NOMO-1 (cell line): ENCODE results near the gene PRSS21.

Experiments
- DNase-seq, 2 experiments: peaks; one replicate each; lab custom pipeline; 2025; ENCODE audit not compliant: unreplicated experiment in 2 of 2; lab: John Stamatoyannopoulos, UW

PRSS21 gene

DNA sequence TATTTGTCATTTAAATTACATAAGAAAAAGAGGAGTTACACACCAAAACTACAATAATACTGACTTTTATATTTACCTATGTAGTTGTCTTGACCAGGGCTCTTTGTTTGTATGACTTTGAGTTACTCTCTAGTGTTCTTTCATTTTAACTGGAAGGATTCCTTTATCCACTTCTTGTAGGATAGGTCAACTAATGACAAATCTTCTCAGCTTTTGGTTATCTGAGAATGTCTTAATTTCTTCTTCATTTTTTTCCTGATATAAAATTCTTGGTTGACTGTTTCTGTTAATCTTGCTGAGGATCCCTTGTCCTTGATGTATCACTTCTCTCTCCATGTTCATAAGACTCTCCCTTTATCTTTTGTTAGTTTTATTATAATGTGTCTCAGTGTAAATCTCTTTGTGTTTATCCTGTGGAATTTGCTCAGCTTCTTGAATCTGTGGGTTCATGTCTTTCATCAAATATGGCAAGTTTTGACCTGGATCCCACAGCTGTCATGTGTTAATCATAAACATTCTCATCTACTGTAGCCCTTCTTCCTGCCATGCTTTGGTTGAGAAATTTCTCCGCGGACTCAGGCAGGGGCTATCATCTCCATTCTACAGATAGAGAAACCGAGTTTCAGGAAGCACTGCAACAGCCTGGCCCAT lies 13.4 kb upstream of the PRSS21 start:
- DNase-seq, result no peak

DNA sequence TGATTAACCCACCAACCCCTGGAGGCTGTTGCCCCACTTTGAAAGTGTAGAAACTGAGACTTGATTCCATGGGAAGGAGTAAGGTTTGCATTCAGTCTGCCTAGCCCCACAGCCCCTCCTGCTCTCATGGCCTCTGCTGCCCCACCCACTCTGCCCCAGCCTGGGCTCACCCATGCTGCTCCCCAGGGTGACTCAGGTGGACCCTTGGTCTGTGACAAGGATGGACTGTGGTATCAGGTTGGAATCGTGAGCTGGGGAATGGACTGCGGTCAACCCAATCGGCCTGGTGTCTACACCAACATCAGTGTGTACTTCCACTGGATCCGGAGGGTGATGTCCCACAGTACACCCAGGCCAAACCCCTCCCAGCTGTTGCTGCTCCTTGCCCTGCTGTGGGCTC lies 12.3 kb upstream of the PRSS21 start:
- no peak for DNase-seq

DNA sequence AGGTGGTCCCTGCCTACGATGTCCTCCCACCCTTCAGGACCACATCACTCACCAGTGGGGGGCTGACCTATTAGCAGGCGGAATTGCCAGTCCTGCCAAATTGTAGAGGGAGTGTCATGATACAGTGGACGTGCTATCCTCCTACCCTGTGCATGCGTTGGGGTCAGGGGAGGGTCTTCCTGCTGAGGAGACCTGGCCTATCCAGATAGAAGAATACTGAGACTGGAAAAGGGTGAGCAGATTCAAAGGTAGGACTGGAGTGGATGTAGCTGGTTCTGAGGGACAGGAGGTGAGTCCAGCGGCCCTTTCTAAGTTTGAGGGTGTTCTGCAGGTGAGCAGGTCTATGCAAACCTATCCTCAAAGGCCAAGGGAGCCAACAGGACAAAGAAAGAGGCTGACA lies 10.8 kb upstream of the PRSS21 start:
- no peak for DNase-seq

DNA sequence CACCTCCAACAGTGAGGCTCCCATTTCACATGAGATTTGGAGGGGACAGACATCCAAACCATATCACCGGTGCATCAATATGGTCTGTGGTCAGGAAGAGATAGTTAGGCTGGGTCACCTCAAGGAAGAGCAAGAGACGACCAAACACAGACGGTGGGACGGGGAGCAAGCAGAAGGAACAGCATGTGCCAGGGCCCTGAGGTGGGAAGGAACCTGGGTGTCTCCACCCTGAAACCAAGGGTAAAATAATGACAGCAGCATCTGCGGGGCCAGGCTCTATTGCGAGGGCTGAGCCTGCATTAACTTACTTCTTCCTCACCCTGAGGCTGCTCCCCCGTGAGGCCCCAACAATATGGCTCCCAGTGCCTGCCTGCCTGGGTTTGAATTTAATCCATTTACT lies 8.9 kb upstream of the PRSS21 start:
- no peak for DNase-seq

DNA sequence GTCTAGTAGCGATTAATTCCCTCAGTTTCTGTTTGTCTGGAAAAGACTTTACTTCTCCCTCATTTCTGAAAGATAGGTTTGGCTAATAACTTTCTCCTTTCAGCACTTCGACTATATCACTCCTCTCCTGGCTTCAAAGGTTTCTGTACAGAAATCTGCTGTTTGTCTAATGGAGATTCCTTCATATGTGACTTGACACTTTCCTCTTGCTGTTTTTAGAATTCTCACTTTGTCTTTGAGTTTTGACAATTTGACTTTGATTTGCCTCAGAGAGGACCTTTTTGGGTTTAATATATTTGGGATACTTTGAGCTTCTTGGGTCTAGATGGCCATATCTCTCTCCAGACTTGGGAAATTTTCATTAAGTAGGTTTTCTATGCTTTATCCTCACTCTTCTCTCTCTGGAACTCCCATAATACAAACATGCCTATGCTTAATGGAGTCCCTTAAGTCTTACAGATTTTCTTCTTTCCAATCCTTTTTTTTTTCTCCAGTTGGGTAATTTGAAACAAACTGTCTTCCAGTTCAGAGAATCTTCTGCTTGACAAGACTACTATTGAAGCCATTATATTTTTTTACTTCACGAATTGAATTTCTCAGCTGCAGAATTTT lies 7.8 kb upstream of the PRSS21 start:
- DNase-seq, result no peak

DNA sequence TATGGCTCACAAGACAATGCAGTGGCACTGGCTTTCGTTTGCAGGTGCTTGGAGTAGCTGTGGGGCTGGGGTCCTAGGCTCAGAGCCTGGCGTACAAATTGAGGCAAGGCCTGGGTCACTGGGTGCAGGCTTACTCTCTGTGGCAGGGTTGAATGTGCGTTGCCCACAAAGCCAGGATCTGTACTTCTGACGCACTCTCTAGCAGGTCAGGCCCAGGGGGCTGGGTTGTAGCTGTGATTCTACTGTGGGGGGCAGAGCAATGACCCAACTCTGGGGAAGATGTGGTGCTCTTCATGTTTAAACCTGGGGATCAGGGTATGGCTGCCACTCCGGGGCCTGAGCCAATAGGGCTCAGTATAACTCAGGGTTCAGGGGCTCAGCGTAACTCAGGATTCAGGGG lies 6.4 kb upstream of the PRSS21 start:
- no peak for DNase-seq

DNA sequence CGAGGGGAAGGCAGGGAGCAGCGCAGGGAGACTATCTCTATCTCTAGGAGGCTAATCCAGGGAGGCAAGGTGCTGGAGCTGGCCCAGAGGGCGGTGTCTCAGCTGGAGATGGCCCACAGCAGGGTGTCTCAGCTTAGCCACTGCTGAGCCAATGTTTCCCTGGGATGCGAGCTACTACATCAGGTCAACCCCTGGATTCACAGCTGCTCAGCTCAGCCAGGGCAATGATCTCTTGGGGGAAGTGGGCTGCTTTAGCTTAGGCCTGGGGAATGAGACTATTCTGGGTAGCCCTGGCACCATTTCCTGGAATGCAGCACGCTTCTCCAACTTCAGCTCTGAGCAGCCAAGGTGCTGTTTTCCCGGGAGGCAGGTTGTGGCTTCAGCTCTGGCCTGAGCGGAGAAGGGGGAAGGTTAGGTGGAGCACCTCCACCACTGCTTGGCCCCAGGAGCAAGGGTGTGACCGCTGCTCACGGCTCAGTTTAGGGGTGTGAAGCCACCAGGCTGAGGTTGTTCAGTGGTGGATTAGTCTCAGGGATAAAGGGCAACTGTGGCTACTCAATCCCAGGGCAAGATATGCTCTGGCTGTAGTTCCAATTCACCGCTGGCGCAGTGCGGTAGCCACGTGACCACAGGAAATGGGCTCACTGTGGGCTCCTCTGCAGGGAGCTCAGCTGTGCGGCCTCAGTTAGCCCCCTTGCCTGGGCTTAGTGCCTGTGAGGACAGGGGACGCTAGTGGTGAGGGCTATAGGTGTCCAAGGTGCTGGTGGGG lies 5.2 kb upstream of the PRSS21 start:
- no peak for DNase-seq

DNA sequence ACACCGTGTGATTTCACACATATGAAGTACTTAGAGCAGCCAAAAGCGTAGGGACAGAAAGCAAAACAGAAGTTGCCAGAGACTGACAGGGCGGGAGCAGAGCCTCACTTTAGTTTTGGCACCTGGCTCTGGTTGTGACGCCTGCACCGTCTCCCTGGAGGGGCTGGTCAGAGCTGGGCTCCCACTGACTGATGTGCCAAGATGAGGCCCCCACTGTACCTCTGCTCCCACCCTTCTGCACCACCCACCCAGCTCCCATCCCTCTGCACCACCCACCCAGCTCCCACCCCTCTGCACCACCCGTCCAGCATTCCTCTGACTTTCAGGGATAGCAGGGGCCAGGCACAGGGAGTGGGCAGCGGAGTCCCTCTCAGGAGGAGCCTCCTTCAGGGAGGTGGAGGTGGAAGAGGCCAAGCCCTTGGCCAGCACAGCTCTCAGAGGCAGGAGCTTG lies 3.2 kb upstream of the PRSS21 start:
- no peak for DNase-seq

DNA sequence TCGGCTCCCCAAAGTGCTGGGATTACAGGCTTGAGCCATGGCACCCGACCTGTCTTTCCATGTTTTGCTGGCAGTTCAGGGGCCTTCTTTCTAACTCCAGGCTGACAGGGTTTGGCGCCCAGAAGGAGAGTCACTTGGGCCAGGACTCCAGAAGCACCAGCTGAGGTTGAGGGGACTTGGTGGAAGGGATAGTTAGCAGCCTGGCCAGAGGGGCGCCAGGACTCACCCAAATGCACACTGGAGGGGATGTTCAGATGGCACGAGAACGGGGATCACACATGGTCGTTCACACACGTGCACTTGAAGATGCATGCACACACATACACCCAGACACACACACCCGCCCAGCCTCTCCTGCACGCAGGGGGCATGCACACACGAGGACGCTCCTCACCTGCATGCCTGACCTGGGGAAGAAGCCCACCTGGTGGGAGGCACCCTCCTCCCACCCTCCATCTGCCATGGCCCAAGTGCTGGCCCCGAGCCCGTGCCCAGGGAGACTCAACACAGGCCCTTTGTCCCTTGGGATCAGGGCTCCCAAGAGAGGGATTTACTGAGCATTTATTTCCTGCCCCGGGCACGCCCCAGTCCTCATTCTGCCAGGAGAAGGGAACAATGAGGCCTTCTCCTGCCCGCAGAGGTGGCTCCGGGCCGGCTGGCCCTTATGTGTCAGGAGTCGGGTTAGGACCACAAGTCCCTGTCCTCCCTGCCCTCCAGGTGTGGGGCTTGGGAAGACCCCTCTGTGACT lies 2.3 kb upstream of the PRSS21 start:
- no peak for DNase-seq

DNA sequence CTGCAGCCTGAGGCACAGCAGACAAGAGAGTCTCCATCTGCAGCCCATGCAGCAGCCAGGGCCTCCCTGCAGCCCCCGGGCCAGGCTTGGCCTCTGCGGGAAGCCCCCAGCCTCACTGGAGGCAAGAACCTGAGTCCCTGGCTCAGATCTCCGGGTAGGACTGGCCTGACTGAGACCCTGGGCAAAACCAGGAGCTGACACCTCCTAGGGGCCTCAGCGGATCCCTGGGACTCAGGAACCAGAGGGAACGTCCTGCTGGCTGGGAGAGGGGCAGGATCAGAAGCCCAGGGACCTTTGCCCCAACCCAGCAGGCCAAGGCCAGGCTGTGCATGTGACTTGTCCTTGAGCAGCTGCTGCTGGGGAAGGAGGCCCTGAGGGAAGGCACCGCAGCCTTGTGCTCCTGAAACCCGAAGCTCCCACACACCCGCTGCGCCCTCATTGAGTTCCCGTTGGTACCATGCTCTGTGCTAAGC lies 1.7 kb upstream of the PRSS21 start:
- no peak for DNase-seq

DNA sequence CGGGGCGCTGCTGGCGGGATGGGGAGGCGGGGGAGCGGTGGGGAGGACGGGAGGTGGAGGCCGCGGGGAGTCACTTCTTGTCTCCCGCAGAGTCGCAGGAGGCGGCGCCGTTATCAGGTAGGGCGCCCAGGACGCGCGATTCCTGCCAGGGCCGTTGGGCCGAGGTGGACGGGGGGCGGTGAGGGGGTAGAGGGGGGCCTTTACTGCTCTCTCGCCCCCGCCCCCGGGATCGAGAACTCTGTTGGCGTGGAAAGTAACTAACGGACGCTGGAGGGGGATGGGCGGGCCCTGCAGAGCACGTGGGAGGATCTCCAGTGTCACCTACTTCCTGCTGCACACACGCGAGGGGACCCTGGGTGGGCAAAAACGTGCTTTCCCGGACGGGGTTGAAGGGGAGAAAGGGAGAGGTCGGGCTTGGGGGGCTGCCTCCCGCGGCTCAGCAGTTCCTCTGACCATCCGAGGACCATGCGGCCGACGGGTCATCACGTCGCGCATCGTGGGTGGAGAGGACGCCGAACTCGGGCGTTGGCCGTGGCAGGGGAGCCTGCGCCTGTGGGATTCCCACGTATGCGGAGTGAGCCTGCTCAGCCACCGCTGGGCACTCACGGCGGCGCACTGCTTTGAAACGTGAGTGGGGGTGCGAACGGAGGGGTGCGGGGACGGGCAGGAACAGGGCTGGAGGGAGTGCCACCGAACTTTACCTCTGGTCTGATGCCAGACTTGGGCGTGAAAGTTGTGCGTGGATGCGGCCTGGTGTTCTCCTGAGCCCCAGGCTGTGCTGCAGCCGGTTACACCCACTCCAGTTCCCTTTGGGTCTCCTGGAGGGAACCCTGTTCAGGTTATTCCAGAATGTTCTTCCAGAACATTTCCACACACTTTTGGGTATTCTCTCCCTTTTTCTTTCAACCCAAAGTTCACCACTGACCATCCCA lies 569 bp downstream of the PRSS21 start:
- no peak for DNase-seq

DNA sequence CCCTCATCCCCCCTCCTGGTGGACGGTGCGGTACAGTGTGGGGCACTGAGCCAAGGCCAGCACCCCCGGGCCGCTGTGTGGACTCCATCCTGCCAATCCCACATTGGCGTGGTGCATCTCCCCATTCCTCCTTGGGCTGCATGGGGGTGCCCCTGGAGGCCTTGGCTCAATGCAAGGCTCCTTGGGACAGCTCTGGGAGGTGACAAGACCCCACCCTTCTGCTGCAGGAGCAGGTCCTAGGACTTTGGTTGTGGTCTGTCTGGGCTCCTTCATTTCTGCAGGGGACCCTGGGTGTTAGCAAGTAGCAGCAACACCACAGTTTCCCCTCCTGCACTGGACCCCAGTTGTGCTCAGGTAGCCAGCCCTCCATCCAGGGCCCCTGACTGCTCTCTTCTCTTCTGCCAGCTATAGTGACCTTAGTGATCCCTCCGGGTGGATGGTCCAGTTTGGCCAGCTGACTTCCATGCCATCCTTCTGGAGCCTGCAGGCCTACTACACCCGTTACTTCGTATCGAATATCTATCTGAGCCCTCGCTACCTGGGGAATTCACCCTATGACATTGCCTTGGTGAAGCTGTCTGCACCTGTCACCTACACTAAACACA lies 1.3 kb downstream of the PRSS21 start:
- DNase-seq, result no peak

DNA sequence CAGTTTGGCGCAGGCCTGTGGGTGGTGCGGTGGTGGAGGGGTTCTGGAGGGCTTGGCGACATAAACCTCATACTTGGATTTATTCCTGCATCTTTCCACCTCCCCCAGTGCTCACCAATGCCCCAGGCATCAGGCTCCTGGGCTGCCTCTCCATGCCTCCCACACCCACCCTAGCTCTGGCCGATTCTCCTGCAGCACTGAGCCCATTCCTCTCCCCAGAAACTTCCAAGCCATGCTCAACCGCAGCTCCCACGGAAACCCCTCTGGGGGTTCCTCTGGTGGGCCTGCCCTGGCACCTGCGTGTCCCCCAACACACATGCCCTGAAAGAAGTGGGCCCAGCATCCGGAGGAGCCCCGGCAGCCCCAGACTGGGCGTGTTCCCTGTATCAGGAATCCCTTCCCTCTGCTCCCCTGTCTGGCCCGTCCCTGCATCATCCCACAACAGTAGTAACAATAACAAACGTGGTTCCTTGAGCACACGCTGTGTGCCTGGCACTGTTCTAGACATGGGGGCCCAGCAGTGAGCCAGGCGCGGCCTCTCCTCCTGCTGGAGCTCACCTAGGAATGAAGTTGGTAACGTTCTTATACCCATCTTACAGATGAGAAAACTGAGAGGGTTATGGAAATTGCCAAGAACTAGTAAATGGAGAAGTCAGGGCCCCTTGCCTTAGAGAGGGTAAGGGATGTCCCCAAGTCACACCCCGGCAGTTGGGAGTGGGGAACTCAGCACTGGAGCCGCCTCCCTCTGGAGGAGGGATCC lies 2.3 kb downstream of the PRSS21 start:
- no peak for DNase-seq

DNA sequence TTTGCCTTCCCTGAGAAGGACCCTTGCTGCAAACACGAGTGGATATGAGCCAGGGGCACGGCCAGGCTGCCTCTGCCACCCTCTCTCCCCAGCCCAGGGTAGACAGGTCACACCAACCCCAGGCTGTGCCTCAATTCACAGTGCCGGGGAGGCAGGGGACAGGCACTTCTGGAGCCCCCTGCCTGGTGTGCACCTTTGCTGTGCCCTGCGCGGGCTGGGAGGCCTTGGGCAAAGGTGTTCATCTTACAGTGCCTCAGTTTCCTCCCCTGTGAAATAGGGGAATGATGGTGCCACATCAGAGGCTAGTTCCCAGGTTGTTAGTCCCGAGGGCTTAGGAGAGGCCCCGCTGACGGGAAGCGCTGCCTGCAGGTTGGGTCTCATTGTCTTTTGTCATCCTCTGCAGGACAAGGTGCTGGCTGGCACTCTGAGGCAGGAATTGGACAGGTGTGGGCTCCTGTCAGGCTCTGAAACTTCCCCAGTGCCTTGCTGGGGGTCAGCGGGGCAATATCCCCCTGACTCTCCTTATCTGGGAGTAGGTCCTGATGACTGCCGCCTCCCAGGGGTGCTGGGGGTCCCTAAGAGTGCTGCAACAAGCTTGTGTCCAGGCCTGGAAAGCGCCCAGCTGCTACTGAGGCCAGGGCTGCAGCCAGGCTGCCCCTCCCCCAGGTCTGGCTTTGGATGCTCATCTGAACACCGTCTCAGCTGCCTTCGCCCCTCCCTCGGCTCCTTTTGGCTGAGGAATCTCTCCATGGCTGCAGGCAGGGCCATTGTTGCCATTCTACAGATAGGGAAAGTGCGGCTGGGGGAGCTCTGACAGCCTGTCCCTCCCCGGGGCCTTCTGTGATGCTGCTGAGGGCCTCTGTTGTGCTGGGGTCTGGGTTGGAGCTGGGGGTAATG lies 3.1 kb downstream of the PRSS21 start:
- no peak for DNase-seq

DNA sequence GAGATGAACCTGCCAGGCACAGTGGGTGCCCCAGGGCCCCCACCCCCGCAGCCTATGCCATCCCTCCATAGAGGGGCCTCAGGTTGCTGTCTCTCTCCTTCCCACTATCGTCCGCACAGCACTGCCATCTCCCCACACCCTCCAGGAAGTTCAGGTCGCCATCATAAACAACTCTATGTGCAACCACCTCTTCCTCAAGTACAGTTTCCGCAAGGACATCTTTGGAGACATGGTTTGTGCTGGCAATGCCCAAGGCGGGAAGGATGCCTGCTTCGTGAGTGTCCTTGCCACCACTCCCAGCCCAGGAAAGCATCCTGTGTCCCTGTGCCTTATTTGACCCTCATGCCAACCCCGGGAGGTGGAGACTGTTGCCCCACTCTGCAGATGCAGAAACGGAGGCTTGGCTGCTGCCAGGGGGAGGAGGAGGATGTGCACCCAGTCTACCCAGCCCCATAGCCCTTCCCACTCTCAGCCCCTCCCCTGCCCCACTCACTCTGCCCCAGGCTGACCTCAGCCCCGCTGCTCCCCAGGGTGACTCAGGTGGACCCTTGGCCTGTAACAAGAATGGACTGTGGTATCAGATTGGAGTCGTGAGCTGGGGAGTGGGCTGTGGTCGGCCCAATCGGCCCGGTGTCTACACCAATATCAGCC lies 3.9 kb downstream of the PRSS21 start:
- no peak for DNase-seq

DNA sequence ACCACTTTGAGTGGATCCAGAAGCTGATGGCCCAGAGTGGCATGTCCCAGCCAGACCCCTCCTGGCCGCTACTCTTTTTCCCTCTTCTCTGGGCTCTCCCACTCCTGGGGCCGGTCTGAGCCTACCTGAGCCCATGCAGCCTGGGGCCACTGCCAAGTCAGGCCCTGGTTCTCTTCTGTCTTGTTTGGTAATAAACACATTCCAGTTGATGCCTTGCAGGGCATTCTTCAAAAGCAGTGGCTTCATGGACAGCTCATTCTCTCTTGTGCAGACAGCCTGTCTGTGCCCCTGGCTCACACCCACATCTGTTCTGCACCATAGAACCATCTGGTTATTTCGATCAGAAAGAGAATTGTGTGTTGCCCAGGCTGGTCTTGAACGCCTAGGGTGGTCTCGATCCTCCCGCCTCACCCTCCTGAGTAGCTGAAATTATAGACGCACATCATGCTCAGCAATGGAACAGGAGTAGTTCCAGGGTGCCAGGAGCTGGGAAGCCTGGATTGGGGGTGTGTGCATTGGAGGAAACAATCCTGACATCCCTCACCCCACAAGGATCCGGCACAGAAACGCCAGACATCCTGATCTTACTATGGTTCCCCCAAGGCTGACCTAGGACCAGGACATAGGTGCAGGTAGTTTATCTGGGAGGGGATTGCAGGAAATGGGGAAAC lies 4.6 kb downstream of the PRSS21 start:
- no peak for DNase-seq

DNA sequence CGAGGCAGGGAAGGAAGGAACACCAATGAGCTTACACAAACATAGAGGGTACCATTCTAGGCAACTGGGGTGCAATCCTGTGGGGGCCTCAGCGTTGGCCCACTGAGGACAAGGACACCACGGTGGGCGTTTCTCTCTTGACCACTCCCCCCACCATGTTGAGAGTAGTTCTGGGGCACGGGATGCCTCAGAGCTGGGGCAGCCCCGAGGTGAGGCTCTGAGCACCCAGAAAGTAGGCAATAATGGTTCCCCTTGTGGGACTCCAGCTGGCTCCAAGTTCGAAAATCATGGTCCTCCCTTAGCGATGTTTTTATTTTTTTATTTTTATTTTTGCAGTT lies 5.1 kb downstream of the PRSS21 start:
- no peak for DNase-seq
